ENCODE measurements around the gene ATP13A2. TPM values are rescaled to one million over a fixed set of nuclear protein-coding genes. Genes with fewer than 3 reads are reported as not detected.
"Not testable (repeated sequence)": the region's sequence is repeated elsewhere in the genome, so short reads cannot be mapped to it uniquely, and the experiment has no call there.

The ATP13A2 gene
- total RNA-seq, 1 donor from 2014 or later = 69.5 TPM

DNA sequence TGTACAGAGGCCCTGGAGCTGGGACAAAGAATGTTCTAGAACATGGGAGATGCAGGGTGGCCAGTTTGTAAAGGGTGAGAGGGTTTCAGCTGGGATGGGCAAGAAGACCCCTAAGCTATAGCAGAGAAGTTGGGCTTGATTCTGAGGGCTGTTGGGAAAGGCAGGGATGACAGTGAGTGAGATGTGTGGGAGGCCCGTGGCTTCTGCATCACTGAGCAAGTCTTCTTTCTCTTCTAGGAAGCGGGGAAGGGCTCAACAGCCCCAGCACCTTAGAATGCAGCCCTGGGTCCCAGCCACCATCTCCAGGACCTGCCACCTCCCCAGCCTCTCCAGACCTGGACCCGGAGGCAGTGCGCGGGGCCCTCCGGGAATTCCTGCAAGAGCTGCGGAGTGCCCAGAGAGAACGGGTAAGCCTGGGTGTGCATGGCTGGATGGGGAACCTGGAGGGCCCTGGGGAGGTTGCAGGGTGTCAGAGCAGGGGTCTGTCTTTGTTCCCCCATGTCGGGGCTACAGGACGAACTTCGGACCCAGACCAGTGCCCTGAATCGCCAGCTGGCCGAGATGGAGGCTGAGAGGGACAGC, 46.2 kb downstream of the ATP13A2 start:
- intact Hi-C loops (cut with micrococcal nuclease) = no loop called here

DNA sequence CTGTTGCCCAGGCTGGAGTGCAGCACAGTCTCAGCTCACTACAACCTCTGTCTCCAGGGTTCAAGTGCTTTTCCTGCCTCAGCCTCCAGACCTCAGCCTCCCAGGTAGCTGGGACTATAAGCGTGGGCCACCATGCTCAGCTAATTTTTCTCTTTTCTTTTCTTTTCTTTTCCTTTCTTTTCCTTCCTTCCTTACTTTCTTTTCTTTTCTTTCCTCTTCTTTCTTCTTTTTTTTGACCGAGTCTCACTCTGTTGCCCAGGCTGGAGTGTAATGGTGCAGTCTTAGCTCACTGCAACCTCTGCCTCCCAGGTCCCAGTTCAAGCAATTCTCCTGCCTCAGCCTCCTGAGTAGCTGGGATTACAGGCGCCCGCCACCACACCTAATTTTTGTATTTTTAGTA, 47.6 kb downstream of the ATP13A2 start:
- intact Hi-C loops (cut with micrococcal nuclease) = not testable (repeated sequence)

DNA sequence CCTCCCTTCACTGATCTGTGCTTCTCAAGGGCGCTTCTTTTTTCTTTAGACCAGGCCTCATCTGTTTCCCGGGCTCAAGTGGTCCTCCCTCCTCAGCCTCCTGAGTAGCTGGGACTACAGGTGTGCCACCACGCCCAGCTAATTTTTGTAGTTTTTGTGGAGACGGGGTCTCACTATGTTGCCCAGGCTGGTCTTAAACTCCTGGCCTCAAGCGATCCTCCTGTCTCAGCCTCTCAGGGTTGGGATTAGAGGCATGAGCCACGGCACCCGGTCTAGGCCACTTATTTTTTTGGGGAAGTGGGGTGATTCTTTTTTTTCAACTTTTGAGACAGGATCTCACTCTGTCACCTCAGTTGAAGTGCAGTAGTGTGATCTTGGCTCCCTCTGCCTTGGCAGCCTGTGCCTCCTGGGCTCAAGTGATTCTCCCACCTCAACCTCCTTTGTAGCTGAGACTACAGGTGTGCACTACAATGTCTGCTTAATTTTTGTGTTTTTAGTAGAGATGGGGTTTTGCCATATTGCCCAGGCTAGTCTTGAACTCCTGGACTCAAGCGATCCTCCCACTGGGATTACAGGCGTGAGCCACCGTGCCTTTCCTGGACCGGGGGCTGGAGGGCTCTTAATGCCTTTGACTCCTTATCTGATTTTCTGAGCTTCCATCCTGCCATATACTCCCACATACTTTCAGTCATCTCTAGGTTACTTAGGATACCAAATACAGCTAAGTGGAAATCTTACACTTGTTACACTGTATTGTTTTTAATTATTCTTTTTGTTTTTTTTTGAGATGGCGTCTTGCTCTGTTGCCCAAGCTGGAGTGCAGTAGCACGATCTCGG, 50.2 kb downstream of the ATP13A2 start:
- intact Hi-C loops (cut with micrococcal nuclease) = loop anchor here (2.0 kb wide), 3 partner anchors 57 to 93 kb away; partner anchors contain the start of gene SDHB

DNA sequence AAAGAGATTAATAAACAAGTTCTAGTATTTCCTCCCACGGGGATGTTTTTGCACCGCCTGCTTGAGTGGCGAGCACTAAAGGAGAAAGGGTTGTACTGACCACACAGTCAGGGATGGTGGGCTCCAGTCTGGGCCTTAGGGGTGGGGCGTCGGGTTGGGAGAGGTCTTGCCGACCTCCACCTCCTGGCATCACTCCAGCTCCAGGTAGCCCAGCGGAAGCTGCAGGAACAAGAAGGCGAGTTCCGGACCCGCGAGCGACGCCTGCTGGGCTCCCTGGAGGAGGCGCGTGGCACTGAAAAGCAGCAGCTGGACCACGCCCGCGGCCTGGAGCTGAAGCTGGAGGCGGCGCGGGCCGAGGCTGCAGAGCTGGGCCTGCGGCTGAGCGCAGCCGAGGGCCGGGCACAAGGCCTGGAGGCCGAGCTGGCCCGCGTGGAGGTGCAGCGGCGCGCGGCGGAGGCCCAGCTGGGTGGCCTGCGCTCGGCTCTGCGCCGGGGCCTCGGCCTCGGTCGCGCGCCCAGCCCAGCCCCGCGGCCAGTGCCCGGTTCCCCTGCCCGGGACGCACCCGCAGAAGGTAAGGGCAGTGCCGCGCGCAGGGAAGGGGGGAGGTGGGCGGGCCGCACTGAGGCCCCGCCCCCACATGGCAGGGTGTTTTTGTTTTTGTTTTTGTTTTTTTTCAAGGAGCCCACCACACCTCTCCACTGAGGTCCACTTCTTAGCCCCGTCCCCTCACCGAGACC, 51.0 kb downstream of the ATP13A2 start:
- intact Hi-C loops (cut with micrococcal nuclease) = loop anchor here (1.0 to 2.0 kb wide), 5 partner anchors 9 to 94 kb away; partner anchors contain the start of gene SDHB

DNA sequence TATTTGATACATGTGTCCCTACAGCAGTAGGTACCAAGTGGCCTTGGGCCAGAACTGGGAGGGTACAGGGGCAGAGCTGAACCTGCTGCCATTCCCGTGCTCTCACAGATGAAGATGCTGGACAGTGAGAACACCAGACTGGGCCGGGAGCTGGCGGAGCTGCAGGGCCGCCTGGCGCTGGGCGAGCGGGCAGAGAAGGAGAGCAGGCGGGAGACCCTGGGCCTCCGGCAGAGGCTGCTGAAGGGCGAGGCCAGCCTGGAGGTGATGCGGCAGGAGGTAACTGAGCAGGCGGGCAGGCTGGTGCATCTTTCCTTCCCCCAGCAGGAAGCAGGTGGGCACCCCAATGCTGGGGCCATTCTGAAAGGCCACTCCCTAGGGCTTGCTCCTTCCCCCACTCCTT, 53.3 kb downstream of the ATP13A2 start:
- intact Hi-C loops (cut with micrococcal nuclease) = no loop called here

DNA sequence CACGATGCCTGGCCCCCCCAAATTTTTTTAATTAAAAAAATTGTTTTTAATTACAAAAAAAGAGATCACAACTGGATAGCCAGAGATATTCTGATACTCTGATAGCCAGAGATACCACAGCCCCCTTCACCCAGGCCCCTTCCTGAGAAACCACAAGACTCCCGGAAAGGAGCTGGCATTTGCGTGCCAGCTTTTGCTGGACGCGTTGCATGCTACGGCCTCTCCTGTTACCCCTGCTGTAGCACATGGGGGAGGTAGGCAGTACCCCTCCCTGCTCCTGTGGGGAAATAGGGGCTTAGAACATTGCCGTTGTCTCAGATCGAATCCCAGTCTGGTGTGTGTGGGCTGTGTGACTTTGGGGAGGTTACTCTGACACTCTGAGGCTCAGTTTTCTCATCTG, 54.0 kb downstream of the ATP13A2 start:
- intact Hi-C loops (cut with micrococcal nuclease) = no loop called here

DNA sequence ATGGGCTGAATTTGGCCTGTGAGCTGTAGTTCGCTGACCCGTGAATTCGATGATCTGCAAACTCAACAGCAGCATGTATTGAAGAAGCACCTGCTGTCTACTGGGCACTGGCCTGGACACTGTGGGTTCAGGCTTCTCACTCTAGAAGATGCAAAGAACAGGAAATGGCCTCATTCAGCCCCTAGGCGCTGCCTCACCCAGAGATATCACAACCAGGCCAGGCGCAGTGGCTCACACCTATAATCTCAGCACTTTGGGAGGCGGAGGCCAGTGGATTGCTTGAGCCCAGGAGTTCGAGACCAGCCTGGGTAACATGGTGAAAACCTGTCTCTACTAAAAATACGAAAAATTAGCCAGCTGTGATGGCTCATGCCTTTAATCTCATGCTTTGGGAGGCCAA, 55.0 kb downstream of the ATP13A2 start:
- intact Hi-C loops (cut with micrococcal nuclease) = no loop called here

DNA sequence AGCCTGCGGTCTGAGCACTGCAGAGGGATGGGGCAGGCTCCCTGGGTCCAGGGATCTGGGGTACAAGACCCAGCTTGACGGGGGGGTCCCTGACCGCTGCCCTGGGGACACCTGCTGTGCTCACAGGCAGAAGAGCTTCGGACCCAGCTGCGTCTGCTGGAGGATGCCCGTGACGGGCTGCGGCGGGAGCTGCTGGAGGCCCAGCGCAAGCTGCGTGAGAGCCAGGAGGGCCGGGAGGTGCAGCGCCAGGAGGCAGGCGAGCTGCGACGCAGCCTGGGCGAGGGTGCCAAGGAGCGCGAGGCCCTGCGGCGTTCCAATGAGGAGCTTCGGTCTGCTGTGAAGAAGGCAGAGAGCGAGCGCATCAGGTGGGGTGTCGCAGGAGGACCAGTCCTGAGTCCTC, 56.5 kb downstream of the ATP13A2 start:
- intact Hi-C loops (cut with micrococcal nuclease) = no loop called here

DNA sequence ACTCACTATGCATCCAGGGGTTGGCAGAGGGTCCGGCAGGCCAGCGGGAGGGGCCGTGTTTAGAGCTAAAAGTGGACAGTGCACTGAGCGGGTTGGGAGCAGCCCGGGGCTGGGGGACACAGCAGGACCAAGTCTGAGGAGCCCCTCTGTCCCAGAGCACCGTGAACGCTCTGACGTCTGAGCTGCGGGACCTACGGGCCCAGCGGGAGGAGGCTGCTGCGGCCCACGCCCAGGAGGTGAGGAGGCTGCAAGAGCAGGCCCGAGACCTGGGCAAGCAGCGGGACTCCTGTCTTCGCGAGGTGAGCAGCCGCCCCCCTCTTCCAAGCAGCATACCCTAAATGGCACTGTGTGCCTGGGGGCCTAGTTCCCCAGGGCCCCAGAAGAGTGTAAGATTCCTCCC, 57.1 kb downstream of the ATP13A2 start:
- intact Hi-C loops (cut with micrococcal nuclease) = loop anchor here (5.0 kb wide), 1 partner anchor 42 kb away; no protein-coding TSS in a partner anchor

DNA sequence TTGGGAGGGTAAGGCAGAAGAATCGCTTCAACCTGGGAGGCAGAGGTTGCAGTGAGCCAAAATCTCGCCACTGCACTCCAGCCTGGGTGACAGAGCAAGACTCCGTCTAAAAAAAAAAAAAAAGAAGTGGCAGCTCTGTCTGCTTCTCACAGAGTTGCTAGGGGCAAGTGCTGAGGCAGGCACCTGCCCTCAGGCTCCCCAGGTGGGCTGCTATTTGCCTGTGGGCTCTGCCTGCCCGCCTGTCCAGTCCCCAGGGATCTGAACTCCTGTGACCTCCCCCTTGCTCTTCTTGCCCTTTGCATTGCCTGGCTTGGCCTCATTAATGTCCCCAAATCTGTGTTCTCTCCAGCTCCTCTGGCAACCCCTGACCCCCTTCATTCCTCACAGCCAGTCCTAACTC, 59.4 kb downstream of the ATP13A2 start:
- intact Hi-C loops (cut with micrococcal nuclease) = loop anchor here (5.0 kb wide), 1 partner anchor 40 kb away; no protein-coding TSS in a partner anchor

DNA sequence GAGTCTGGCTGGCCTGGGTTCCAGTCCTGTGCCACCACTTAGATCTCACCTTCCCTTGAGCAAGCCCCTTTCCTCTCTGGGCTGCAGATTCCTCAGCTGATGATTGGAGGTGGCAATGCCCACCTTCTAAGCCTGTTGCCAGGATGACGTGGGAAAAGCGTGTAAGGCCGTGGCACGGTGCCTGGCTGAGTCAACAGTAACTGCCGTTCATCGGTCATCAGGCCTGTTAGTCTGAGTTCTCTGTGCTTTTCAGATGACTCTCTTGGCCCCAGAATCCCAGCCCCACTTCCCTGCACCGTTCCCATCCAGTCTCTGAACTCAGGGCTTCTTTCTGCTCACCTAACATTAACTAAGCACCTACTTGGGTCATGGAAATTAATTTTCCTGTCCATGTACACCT, 62.7 kb downstream of the ATP13A2 start:
- intact Hi-C loops (cut with micrococcal nuclease) = not testable (repeated sequence)

DNA sequence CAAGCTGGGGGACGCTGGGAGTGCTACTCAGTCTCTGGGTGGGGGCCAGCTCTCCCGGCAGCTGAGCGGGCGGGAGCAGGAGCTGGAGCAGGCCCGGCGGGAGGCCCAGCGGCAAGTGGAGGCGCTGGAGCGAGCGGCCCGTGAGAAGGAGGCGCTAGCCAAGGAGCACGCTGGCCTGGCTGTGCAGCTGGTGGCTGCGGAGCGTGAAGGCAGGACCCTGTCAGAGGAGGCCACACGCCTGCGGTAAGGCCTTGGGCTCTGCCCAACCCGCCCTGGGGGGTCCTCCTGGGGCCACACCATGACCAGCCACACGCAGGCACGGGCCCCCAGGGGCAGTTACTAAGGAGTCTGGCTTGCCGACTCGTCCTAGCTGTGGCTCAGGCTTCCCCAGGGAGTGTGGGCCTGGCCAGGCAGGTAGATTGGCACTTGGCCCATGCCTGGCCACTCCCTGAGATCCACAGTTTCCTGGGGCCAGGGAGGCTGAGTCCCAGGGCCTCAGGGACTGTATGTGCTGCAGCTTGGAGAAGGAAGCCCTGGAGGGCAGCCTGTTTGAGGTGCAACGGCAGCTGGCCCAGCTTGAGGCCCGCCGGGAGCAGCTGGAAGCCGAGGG, 63.3 kb downstream of the ATP13A2 start:
- intact Hi-C loops (cut with micrococcal nuclease) = not testable (repeated sequence)

DNA sequence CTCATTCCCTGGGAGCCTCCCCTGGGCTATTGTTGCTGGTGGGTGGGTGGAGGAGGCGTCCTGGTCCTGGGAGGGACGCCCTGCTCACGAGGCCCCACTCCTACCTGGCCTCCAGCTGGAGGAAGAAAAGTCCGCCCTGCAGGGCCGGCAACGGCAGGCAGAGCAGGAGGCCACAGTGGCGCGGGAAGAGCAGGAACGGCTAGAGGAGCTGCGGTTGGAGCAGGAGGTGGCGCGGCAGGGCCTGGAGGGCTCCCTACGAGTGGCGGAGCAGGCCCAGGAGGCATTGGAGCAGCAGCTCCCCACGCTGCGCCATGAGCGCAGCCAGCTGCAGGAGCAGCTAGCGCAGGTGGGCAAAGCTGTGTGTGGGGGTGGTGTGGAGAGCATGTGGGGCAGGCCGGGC, 65.1 kb downstream of the ATP13A2 start:
- intact Hi-C loops (cut with micrococcal nuclease) = no loop called here

DNA sequence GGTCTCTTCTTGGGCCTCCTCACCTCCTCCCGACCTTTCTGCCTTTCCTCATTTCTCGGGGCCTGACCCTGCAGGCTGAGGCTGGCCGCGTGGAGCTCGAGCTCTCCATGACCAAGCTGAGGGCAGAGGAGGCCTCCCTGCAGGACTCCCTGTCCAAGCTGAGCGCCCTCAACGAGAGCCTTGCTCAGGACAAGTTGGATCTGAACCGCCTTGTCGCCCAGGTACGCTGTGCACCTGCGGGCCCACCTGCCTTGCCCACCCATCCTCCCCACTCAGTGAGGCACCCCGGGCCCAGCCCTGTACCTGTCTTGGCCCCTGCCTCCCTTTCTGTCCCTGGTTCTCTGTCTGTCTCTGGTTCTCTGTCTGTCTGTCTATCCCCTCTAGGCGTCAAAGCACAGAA, 65.5 kb downstream of the ATP13A2 start:
- intact Hi-C loops (cut with micrococcal nuclease) = not testable (repeated sequence)

DNA sequence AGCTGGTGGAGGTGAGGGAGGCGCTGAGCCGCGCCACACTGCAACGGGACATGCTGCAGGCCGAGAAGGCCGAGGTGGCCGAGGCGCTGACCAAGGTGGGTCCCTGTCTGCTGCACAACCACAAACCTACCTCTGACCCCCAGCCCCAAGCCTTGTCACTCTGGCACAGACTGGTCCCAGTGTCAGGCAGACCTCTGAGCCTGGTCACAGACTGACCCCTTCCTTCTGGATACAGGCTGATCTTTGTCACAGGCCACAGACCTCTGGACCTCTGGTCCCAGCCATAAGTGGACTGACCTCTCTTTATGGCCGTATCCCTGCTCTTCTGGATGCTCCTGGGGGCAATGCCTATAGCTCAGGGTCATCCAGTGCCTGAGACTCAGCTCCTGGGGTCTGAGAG, 66.2 kb downstream of the ATP13A2 start:
- intact Hi-C loops (cut with micrococcal nuclease) = not testable (repeated sequence)

DNA sequence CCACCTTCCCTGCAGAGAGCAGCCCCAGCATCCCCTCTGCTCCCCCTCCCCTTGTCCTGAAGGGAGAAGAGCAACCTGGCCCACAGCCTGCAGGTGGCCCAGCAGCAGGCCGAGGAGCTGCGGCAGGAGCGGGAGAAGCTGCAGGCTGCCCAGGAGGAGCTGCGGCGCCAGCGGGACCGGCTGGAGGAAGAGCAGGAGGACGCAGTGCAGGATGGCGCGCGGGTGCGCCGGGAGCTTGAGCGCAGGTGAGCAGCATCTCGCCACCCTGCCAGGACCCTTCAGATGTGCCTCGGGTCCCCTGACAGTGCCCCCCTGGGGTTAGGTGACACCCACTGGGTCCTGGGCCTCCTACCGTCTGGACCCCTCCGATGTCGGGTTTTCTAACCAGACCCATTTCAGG, 67.7 kb downstream of the ATP13A2 start:
- intact Hi-C loops (cut with micrococcal nuclease) = no loop called here

DNA sequence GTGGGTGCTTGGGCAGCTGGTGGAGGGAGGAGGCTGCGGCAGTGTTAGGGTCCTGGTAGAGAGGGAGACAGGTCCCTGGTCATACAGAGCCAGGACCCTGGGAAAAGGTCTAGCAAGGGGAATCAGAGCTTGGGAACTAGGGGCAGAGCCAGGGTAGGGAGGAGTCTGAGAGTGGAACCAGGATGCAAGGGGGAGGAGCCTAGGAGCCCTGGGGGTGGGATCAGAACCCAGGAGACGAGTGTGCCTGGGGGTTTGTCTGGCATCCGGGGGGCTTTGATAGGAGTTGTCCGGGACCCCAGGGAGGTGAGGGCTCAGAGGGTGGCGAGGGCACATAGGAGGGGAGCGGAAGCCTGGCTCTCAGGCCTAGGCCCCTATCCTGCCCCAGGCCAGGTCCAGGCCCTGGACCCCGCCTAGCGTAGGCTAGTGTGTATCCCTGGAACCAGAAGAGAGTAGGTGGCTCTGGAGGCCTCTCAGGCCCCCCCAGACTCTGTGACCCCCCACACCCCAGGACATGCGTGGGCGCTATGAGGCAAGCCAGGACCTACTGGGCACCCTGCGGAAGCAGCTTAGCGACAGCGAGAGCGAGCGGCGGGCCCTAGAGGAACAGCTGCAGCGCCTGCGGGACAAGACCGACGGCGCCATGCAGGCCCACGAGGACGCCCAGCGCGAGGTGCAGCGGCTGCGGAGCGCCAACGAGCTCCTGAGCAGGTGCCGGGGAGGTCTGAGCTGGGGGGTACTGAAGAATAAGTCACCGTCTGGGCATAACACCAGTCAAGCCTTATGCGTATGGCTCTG, 72.1 kb downstream of the ATP13A2 start:
- intact Hi-C loops (cut with micrococcal nuclease) = not testable (repeated sequence)

DNA sequence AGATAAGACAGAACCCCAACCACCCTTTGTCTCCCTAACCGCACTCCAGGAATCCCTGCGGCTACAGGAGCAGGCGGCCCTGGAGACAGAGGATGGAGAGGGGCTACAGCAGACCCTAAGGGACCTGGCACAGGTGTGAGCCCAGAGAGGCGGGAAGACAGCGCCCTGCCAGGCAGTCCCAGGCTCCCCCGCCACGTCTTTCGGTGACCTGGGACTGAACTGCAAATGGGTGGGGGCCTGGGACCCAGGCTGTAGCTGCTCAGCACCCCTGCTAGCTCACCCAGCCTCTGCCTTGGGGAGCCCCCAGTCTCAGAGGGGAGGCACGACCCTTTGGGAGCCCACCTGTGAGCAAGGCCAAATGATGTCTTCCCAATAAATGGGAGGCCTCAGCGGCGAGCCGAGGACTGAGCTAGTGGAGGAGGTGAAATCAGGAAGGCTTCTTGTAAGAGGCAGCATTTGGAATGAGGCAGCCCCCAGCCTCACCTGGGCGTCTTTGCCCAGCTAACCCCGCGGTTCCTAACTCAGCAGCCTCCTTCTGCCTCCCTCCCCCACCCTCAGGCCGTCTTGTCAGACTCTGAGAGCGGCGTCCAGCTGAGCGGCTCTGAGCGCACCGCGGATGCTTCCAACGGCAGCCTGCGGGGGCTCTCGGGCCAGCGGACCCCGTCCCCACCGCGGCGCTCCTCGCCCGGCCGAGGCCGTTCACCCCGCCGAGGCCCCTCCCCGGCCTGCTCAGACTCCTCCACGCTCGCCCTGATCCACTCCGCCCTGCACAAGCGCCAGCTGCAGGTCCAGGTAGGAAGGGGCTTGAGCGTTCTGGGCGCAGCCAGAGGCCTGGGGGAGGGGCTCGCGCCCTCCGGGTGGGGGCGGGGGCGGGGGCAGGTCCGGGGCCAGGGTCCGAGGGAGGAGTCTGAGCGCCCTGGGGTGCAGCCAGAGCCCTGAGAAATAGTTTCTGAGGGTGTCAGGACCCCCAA, 73.1 kb downstream of the ATP13A2 start:
- intact Hi-C loops (cut with micrococcal nuclease) = no loop called here

DNA sequence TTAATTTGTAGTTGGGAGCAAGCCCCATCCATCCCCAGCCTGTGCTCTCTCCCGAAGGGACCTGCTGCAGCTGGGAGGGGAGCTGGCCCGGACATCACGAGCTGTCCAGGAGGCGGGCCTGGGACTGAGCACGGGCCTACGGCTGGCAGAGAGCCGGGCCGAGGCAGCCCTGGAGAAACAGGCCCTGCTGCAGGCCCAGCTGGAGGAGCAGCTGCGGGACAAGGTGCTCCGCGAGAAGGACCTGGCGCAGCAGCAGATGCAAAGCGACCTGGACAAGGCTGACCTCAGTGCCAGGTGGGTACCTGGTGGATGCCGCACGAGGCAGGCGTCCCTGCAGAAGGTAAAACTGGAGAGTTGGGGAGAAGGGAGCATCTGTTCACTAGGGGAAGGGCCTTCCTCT, 75.1 kb downstream of the ATP13A2 start:
- intact Hi-C loops (cut with micrococcal nuclease) = not testable (repeated sequence)
